Measurements from ENCODE around the gene TRMT6.

Gene TRMT6

DNA sequence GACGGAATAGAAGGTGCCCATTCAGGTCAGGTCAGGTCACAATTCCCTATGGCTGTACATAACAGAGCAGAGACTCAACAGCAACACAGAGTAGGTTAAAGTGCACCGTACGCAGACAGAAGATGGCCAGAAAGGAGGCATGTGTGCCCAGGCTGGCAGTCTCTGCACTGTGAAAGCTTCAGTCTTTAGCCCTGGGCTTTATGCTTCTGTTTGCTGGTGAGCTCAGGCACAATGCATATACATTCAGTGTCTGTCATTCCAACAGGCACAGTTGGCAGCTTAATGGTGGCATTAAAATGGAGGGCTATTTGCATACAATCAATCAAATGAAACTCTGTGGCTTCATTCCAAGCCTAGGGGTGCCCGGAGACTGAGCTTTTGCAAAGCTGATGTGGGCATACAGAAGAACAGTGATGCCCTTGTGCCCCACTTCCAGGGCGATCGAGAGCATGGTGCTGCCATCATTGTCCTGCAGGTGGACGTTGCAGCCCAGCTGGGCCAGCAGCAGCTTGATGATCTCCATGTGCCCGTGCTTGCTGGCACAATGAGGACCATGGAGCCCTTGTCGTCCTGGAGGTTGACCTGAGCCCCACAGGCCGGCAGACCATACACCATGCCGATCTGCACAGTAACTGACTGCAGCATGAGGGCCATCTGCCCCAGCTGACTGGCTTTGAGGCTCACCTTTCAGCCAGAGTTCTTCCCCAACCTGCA is 22.4 kb downstream of the TRMT6 start:
- no peak for DNase-seq (ENCODE audit: low read depth)
- H3K4me3 ChIP-seq (ENCODE audit: control insufficient read depth, low read depth, low read length) = no peak overlapping the region
- TF ChIP-seq, protein P1, sequence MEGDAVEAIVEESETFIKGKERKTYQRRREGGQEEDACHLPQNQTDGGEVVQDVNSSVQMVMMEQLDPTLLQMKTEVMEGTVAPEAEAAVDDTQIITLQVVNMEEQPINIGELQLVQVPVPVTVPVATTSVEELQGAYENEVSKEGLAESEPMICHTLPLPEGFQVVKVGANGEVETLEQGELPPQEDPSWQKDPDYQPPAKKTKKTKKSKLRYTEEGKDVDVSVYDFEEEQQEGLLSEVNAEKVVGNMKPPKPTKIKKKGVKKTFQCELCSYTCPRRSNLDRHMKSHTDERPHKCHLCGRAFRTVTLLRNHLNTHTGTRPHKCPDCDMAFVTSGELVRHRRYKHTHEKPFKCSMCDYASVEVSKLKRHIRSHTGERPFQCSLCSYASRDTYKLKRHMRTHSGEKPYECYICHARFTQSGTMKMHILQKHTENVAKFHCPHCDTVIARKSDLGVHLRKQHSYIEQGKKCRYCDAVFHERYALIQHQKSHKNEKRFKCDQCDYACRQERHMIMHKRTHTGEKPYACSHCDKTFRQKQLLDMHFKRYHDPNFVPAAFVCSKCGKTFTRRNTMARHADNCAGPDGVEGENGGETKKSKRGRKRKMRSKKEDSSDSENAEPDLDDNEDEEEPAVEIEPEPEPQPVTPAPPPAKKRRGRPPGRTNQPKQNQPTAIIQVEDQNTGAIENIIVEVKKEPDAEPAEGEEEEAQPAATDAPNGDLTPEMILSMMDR (conservative IDR thresholded peaks at IDR 0.05; ENCODE audit: control insufficient read depth, insufficient read depth, low read depth, low read length) = no peak

DNA sequence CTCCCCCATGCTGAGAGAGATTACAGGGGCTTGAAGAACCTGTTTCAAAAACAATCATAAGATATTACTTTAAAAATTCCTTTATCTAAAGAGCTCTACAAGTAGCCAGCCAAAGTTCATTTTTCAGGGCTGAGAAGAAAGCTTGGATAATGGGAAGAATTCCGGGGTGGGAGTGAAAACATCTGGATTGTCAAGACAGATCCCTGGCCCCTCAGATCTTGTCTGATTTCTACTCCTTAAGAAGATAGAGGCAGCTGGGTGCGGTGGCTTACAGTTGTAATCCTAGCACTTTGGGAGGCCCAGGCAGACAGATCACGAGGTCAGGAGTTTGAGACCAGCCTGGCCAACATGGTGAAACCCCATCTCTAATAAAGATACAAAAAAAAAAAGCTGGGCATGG is 24.8 kb downstream of the TRMT6 start:
- H3K4me3 ChIP-seq (ENCODE audit: control insufficient read depth, low read depth, low read length) = no peak overlapping the region
- TF ChIP-seq, protein P1 (conservative IDR thresholded peaks at IDR 0.05; ENCODE audit: control insufficient read depth, insufficient read depth, low read depth, low read length) = no peak
- DNase-seq (ENCODE audit: low read depth) = no peak

DNA sequence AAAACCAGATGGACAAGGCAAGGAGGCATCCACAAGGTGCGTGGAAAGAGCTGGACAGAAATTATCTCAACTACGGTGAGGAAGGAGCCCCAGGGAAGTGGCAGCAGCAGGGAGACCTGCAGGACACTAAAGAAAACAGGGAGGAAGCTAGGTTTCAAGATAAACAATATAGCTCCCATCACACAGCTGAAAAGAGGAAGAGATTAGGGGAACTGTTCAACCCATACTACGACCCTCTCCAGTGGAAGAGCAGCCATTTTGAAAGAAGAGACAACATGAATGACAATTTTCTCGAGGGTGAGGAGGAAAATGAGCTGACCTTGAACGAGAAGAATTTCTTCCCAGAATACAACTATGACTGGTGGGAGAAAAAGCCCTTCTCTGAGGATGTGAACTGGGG is 26.8 kb downstream of the TRMT6 start:
- no peak overlapping the region for H3K4me3 ChIP-seq (ENCODE audit: control insufficient read depth, low read depth, low read length)
- no peak for DNase-seq (ENCODE audit: low read depth)
- TF ChIP-seq, protein P1 (conservative IDR thresholded peaks at IDR 0.05; ENCODE audit: control insufficient read depth, insufficient read depth, low read depth, low read length) = no peak

DNA sequence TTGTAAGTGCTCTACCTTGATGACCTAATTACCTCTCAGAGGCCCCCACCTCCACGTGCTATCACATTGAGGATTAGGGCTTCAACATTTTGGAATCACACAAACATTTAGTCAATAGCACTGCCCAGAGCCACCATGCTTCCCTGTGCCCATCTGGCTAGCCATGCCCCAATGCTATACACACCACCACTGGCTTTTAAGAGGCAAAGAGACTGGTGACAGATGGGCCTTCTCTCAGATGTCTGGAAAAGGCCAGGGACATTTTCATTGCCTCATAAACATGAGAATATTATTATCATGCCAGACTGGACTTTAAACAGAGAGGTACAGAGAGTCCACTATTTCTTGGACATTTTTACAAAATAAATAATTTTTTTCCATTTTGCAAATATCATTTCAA is 29.8 kb downstream of the TRMT6 start:
- TF ChIP-seq, protein P1 (conservative IDR thresholded peaks at IDR 0.05; ENCODE audit: control insufficient read depth, insufficient read depth, low read depth, low read length) = no peak
- H3K4me3 ChIP-seq (ENCODE audit: control insufficient read depth, low read depth, low read length) = no peak overlapping the region
- no peak for DNase-seq (ENCODE audit: low read depth)

DNA sequence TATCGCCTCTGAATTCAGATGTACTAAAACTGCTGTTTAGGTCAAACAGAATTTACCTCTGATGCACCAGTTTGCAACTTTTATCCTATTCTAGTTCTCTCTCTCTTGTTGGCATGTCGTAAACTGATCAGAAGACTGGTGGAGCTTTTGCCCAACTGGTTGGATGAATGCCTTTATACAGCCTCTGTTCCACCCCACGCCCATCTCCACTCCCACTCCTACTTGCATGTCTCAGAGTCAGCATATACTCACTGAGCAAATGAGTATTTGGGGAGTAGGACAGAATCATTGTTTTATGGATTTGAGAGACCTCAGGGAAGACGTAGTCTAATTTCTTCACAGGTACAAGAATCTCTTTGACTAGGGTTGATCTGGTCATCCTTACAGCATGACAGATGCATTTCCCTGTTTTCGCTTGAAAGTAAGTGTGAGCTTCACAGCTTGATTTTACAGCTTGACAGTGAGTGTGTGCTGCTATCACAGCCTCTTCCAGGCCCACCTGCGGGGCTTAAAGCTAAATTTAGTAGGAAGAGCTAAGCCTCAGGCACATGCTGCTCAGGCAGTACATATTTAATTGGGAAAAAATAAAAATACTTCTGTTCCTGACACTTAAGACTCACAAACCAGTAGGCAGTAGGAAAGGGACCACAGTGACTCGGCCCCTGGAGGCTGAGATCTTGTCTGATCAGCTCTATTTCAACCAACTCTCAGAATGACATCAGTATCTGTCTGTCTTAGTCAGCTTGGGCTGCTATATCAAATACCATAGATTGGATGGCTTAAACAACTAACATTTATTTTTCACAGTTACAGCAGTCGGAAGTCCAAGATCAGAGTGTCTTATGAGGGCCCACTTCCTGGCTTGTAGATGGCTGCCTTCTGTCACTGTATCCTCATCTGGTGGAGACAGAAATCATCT is 30.4 kb downstream of the TRMT6 start:
- TF ChIP-seq, protein P1 (conservative IDR thresholded peaks at IDR 0.05; ENCODE audit: control insufficient read depth, insufficient read depth, low read depth, low read length) = no peak
- no peak overlapping the region for H3K4me3 ChIP-seq (ENCODE audit: control insufficient read depth, low read depth, low read length)
- no peak for DNase-seq (ENCODE audit: low read depth)

DNA sequence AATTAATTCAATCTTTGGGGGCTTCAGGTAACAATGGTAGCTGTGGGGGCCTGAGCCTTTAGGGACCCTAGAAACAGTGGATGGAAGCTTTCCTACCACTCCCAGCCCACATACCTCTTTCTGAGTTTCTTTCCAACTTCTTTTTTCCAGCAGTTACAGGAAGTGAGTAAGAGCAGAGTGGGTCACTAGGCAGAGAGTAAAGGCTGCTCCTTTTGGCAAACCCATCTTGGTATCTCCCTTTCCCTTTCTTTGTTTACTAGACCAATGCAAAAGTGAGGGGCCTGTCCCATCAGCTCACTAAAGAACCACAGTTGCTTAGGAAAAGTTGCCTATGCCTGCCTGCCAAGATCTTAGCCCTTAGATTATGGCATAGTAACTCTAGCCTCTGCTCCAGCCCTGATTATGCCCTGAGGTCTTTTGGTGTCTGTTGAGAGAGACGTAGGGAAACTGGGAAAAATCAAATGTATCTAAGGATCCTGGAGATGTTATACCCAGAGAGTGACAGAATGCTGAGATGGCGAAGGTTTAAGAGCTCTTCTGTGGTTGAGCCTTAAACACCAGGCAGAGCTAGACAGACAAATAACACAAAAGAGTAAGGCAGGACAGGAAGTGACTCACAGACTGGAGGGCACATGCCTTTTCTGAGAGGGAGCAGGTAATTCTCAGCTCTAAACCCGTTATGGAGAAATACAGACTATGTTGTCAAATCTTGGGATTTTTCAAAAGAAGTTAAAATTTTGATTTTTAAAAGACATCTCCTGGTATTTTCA is 31.3 kb downstream of the TRMT6 start:
- TF ChIP-seq, protein P1 (conservative IDR thresholded peaks at IDR 0.05; ENCODE audit: control insufficient read depth, insufficient read depth, low read depth, low read length) = no peak
- H3K4me3 ChIP-seq (ENCODE audit: control insufficient read depth, low read depth, low read length) = no peak overlapping the region
- DNase-seq (ENCODE audit: low read depth) = peak; percentile 45
